ENCODE measurements around the gene RTF1. TPM values are rescaled to one million over a fixed set of nuclear protein-coding genes. Genes with fewer than 3 reads are reported as not detected.

The RTF1 gene
- polyA plus RNA-seq, 2 of the 4 experiments (the other 2 are of a cell fraction), result 21.1 to 22.8 TPM

DNA sequence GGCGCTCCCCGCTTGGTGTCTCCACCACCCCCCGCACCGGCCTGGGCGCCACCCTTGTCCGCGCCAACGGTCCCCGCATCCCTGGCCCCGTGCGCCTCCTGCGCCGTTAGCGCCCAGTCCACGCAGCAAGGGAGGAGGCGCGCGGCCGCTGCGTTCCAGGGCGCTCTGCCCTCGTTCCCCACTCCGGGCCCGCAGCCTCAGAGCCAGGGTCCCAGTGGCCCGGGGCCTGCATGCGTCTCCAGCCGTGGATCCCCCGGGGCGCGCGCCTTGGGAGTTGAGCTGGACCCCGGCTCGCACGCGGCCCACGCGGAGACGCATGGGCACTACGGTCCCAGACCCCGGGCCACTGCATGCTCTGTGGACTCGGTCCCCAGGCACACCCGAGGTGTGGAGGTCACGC, 69.4 kb downstream of the RTF1 start:
- no peak for FAIRE-seq
- WGBS (ENCODE audit: missing lambda C conversion rate), result 97% methylated on average over 18 of the region's 43 CpGs
- ChIA-PET CTCF (no interaction called here), POLR2A (no interaction called here)
- no peak overlapping the region for H3K4me2 ChIP-seq
- H3K27ac ChIP-seq, result no peak overlapping the region
- DNase-seq (ENCODE audit: low read depth in 1 of 2, low spot score in 1 of 2), result no peak
- TF ChIP-seq EHF (CRISPR knock-in tag; IDR thresholded peaks at IDR 0.05), result no peak
- TF ChIP-seq POLR2A (IDR thresholded peaks at IDR 0.05; ENCODE audit: low read length), result no peak
- TF ChIP-seq ATOH8 (CRISPR knock-in tag; IDR thresholded peaks at IDR 0.05; ENCODE audit: low read depth), result no peak
- TF ChIP-seq GATA3 (IDR thresholded peaks at IDR 0.05; ENCODE audit: borderline replicate concordance), result no peak
- TF ChIP-seq E2F6 (IDR thresholded peaks at IDR 0.05; ENCODE audit: borderline replicate concordance, low read depth), result no peak
- TF ChIP-seq RFX5 (IDR thresholded peaks at IDR 0.05), result no peak
- TF ChIP-seq SREBF2 (IDR thresholded peaks at IDR 0.05), result no peak
- TF ChIP-seq MAFK (IDR thresholded peaks at IDR 0.05; ENCODE audit: partially characterized antibody), result no peak
- TF ChIP-seq HOXB13 (CRISPR knock-in tag; IDR thresholded peaks at IDR 0.05; ENCODE audit: low read depth), result no peak
- TF ChIP-seq PHF8 (IDR thresholded peaks at IDR 0.05; ENCODE audit: borderline replicate concordance, low read depth), result no peak
- TF ChIP-seq, protein P1, sequence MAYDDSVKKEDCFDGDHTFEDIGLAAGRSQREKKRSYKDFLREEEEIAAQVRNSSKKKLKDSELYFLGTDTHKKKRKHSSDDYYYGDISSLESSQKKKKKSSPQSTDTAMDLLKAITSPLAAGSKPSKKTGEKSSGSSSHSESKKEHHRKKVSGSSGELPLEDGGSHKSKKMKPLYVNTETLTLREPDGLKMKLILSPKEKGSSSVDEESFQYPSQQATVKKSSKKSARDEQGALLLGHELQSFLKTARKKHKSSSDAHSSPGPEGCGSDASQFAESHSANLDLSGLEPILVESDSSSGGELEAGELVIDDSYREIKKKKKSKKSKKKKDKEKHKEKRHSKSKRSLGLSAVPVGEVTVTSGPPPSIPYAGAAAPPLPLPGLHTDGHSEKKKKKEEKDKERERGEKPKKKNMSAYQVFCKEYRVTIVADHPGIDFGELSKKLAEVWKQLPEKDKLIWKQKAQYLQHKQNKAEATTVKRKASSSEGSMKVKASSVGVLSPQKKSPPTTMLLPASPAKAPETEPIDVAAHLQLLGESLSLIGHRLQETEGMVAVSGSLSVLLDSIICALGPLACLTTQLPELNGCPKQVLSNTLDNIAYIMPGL (CRISPR knock-in tag; IDR thresholded peaks at IDR 0.05; ENCODE audit: borderline replicate concordance), result no peak
- TF ChIP-seq HEYL (CRISPR knock-in tag; IDR thresholded peaks at IDR 0.05), result no peak
- no peak for TF ChIP-seq MAZ (IDR thresholded peaks at IDR 0.05; ENCODE audit: borderline replicate concordance, low read depth, low read length)
- no peaks in the 10 kb centered on the region for H3K9me3 ChIP-seq
- no peak overlapping the region for H3K4me3 ChIP-seq
- ATAC-seq, result no peak
- peaks cover 9% of the 10 kb centered on the region; the same call in 2 of the 3 replicates for H3K4me1 ChIP-seq

- no peak for TF ChIP-seq BCL3 (IDR thresholded peaks at IDR 0.05)
- DNase-seq (ENCODE audit: low read depth in 1 of 2, low spot score in 1 of 2) (no peak), ATAC-seq (no peak), FAIRE-seq (no peak)
- ChIA-PET CTCF (interaction anchor here (1.0 kb wide), 1 partner anchor 66 kb away, joined by 3 read pairs; no protein-coding TSS in a partner anchor), POLR2A (no interaction called here)
- no peaks in the 10 kb centered on the region for H3K9me3 ChIP-seq
- 84% methylated on average over 9 of the region's 9 CpGs for WGBS (ENCODE audit: missing lambda C conversion rate)
- H3K27ac ChIP-seq, result no peak overlapping the region; a peak in 1 of 6 replicates
- H3K4me2 ChIP-seq, result no peak overlapping the region
- H3K4me3 ChIP-seq, result no peak overlapping the region
- peaks cover 11% of the 10 kb centered on the region; the same call in 2 of the 3 replicates for H3K4me1 ChIP-seq
Observed at GRCh38 chr15:41487381-41487780, 70.5 kb downstream of the RTF1 start.

DNA sequence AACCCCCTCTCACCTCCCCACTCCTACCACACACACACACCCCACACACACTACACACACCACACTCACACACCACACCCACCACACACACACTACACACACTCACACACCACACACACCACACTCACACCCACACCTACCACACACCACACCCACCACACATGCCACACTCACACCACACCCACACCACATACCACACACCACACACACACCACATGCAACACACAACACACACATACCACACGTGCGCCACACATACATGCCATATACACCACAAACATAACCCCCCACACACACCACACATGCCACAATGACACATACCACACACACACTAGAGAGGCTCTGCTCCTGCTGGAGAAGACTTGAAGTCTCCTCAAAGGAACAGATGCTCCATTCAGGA, 70.9 kb downstream of the RTF1 start:
- no peak for DNase-seq (ENCODE audit: low read depth in 1 of 2, low spot score in 1 of 2)
- no peak for FAIRE-seq
- Histone ChIP-seq H3K4me2 (no peak overlapping the region), H3K27ac (peak overlapping the region in 1 of 2 experiments; percentile 24; a peak in 1 of 6 replicates), H3K9me3 (no peaks in the 10 kb centered on the region), H3K4me3 (no peak overlapping the region), H3K4me1 (peaks cover 15% of the 10 kb centered on the region; the same call in 2 of the 3 replicates)
- 95% methylated on average over 2 of the region's 2 CpGs for WGBS (ENCODE audit: missing lambda C conversion rate)
- ChIA-PET CTCF (no interaction called here), POLR2A (no interaction called here)
- ATAC-seq, result no peak
- no peak for TF ChIP-seq PHF8 (IDR thresholded peaks at IDR 0.05; ENCODE audit: borderline replicate concordance, low read depth)
- TF ChIP-seq, protein P1 (CRISPR knock-in tag; IDR thresholded peaks at IDR 0.05; ENCODE audit: borderline replicate concordance), result no peak
- no peak for TF ChIP-seq TFCP2L1 (CRISPR knock-in tag; IDR thresholded peaks at IDR 0.05)
- TF ChIP-seq CBX2 (IDR thresholded peaks at IDR 0.05; ENCODE audit: borderline replicate concordance, low read depth), result no peak
- TF ChIP-seq CEBPB (IDR thresholded peaks at IDR 0.05), result no peak
- no peak for TF ChIP-seq KDM5A (IDR thresholded peaks at IDR 0.05)
- TF ChIP-seq MAZ (IDR thresholded peaks at IDR 0.05; ENCODE audit: borderline replicate concordance, low read depth, low read length), result no peak
- no peak for TF ChIP-seq ZFP36 (IDR thresholded peaks at IDR 0.05; ENCODE audit: borderline replicate concordance, partially characterized antibody)
- TF ChIP-seq REST (IDR thresholded peaks at IDR 0.05), result no peak
- no peak for TF ChIP-seq ZNF302 (CRISPR knock-in tag; IDR thresholded peaks at IDR 0.05)
- no peak for TF ChIP-seq RCOR1 (IDR thresholded peaks at IDR 0.05; ENCODE audit: low read depth, low read length)
- no peak for TF ChIP-seq POLR2A (IDR thresholded peaks at IDR 0.05; ENCODE audit: low read length)
- no peak for TF ChIP-seq FOXS1 (CRISPR knock-in tag; IDR thresholded peaks at IDR 0.05)
- no peak for TF ChIP-seq HOXB5 (CRISPR knock-in tag; IDR thresholded peaks at IDR 0.05)

Data from A549 (cell line).